Activated T-cell treated with anti-CD3 and anti-CD28 coated beads, Interleukin-2, amount 50 U/mL, for 4 hours (primary cell): ENCODE measurements around the gene SLC37A3. TPM values are rescaled to one million over a fixed set of nuclear protein-coding genes. Genes with fewer than 3 reads are reported as not detected.
"Not testable (repeated sequence)": the region's sequence is repeated elsewhere in the genome, so short reads cannot be mapped to it uniquely, and the experiment has no call there.

Experiments used
- ATAC-seq, 2 donors: fragments of 200-7000 bp; cut with Tn5 transposase; one replicate each; pipeline ENCODE4 v1.10.0; 2021
- DNase-seq: peaks from one replicate; pipeline ENCODE4 v3.0.0-alpha.2; 2020
- H3K27me3 Mint-ChIP-seq: one replicate; pipeline ENCODE4 v1.8.0; 2021; ENCODE audit warnings: low read depth, mixed read lengths
- H3K36me3 Mint-ChIP-seq: one replicate; pipeline ENCODE4 v1.8.0; 2022; ENCODE audit warnings: mixed read lengths; ENCODE audit not compliant: insufficient read depth
- H3K4me1 Mint-ChIP-seq: one replicate; pipeline ENCODE4 v1.8.0; 2021; ENCODE audit warnings: low read depth, mixed read lengths
- H3K4me3 Mint-ChIP-seq: one replicate; pipeline ENCODE4 v1.8.0; 2021; ENCODE audit warnings: mild to moderate bottlenecking, moderate library complexity, mixed read lengths
- H3K9me3 Mint-ChIP-seq: one replicate; pipeline ENCODE4 v1.8.0; 2021; ENCODE audit warnings: mixed read lengths
- total RNA-seq, 3 donors: library from RNA; stranded (reverse); gene quantifications; one replicate each; pipeline ENCODE4 v1.2.1, GENCODE V29; 2021

Gene SLC37A3
- total RNA-seq, 3 donors from 2014 or later, result 33.5 to 44.0 (median 40.9) TPM

DNA sequence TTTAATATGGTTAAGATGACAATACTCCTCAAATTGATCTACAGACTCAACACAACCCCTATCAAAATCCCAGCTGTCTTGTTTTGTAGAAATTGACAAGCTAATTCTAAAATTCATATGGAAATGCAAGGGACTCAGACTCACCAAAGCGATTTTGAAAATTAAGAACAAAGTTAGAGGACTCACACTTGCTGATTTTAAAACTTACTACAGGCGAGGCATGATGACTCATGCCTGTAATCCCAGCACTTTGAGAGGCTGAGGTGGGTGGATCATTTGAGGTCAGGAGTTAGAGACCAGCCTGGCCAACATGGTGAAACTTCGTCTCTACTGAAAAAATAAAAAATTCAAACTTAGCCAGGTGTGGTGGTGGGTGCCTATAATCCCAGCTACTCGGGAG, 78.3 kb downstream of the SLC37A3 start:
- not testable (repeated sequence) for DNase-seq, ATAC-seq, H3K36me3 Mint-ChIP-seq, H3K27me3 Mint-ChIP-seq, H3K9me3 Mint-ChIP-seq, H3K4me1 Mint-ChIP-seq, H3K4me3 Mint-ChIP-seq

DNA sequence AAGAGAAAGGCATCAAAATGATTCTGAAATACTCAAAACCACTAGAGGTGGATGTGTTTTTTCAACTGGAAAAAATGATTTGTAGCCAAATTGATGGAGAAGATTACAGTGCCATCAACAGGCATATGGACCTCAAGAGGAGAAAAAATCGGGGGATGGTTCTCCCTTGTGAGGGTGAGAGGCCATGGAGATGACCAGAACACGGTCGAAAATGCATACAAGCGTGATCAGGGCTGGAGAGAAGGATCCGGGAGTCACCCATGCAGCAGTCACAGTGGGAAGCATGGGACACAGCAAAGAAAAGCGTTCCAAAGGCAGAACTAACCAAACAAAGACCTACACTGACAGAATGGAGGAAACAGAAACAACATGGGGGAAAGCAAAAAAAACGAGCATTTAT, 80.3 kb downstream of the SLC37A3 start:
- Mint-ChIP-seq H3K4me1 (no peaks in the 10 kb centered on the region), H3K27me3 (no peaks in the 10 kb centered on the region), H3K9me3 (no peaks in the 10 kb centered on the region), H3K36me3 (no peaks in the 10 kb centered on the region), H3K4me3 (no peak overlapping the region)
- no peak for ATAC-seq
- no peak for DNase-seq

DNA sequence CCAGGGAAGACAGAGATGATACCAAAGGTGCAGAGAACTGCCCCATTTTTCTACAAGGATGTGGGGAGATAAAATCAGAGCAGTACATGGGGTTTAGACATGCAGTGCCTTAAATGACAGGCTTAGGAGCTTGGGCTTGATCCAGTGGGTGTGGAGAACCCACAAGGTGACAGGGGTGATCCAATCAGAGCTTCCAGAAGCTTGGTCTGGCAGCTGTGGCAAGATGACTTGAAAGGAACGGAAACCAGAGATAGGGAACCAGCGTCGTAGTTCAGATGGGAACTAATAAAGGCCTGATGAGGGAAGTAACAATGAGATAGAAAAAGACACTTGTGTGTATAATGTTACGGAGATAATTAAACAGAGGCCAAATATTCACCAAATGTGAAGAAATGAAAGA, 80.7 kb downstream of the SLC37A3 start:
- H3K4me3 Mint-ChIP-seq, result no peak overlapping the region
- DNase-seq (no peak), ATAC-seq (no peak)
- H3K36me3 Mint-ChIP-seq, result no peaks in the 10 kb centered on the region
- no peaks in the 10 kb centered on the region for H3K9me3 Mint-ChIP-seq
- H3K4me1 Mint-ChIP-seq, result no peaks in the 10 kb centered on the region
- no peaks in the 10 kb centered on the region for H3K27me3 Mint-ChIP-seq

DNA sequence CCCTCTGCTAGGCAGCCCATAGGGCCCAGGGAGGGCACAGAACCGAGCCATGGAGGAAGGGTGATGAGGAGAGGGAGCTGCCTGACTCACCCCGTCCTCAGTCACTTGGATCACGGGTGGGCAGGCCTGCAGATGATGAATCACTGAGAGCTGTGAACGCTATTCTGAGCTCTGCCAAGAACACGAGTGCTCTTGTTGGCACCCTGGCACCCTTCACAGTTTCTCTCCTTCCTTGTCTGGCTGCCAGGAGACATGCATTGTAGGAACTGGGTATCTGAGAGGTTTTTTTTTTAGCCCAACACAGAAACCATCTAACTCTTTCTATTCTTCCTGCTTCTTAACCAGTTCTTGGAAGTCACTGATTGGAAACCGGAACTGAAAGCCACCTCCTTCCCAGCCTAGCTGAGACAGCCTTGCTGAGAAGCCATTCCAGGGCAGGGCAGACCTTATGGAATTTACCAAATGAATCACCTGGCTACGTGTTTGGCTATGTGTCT, 82.1 kb downstream of the SLC37A3 start:
- H3K4me3 Mint-ChIP-seq, result no peak overlapping the region
- peaks cover 5% of the 10 kb centered on the region for H3K36me3 Mint-ChIP-seq
- DNase-seq (no peak), ATAC-seq (peak; percentile 54 to 66)
- H3K9me3 Mint-ChIP-seq, result peaks cover 6% of the 10 kb centered on the region
- peaks cover 4% of the 10 kb centered on the region for H3K27me3 Mint-ChIP-seq
- no peaks in the 10 kb centered on the region for H3K4me1 Mint-ChIP-seq

DNA sequence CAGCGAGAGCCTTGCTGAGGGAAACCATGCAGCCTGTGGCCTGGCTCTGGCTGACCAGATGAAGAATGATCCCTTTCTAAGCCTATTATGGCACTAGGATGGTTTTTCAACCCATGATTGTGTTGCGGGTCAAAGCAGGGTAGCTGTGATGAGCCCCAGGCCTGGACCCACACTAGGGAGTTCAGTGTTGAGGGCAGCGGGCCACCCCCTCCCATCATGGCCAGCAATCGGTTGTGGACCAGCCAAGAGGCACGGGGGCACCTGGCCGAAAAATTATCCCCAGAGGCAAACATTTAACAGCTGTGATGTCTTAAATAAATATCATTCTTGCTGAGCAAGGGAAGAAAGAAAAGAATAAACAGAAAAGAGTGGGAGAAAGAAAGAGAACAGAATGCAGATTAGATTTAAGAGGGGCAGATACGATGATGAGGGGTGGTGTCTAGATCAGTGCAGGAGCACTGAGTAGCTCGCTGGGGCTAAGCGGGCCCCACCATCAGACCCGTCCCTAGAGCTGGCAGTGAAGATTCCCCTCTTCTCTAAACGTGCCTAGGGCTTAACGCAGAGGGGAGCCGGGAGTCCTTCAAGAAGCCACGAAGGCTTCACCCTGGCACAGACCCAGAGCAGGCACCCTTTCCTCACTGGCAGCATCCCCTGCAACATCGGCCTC, 82.7 kb downstream of the SLC37A3 start:
- DNase-seq (no peak), ATAC-seq (no peak)
- no peaks in the 10 kb centered on the region for H3K4me1 Mint-ChIP-seq
- peaks cover 6% of the 10 kb centered on the region for H3K9me3 Mint-ChIP-seq
- H3K36me3 Mint-ChIP-seq, result peaks cover 5% of the 10 kb centered on the region
- H3K27me3 Mint-ChIP-seq, result peaks cover 4% of the 10 kb centered on the region
- no peak overlapping the region for H3K4me3 Mint-ChIP-seq

DNA sequence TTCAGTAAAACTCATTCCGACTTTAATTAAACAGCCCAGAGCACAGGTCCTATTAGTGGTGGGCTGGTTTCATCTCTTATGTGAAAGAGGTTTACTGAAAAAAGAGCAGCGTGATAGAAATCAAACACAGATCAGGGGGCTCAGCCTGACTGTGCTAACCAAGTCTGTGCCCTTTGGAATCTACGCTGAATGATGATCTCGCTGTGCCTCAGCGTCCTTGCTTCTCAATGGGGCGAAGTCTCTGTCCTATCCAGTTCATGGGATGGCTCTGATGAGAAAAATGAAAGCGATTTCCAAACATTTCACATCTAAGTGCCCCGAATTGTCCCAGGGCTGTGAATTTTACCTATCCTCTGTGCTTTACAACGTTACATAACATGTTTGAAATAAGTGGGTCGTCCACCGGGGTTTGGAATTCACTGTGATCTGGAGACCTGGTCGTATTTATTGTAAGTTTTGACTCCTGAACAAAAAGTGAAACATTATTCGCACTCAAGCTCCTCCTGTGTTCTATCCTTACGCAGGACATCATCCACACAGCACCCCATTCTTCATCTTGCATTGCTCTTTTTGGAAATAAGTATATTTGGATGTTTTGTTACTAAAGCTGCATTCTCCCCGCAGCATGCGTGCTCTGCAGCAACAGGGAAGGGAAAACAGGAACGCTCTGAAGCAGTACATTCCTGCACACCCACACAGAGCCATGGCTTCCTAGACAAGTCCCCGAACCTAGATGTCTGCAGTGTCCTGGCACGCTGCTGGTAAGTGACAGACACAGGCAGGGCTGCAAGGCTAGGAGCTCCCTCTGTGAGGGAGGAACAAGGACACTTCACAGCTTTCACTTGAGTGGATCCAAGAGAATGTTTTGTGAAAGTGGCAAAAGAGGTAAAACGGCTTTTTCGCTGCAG, 83.5 kb downstream of the SLC37A3 start:
- Mint-ChIP-seq H3K4me3 (no peak overlapping the region), H3K9me3 (peaks cover 6% of the 10 kb centered on the region), H3K36me3 (peaks cover 5% of the 10 kb centered on the region), H3K4me1 (no peaks in the 10 kb centered on the region), H3K27me3 (peaks cover 5% of the 10 kb centered on the region)
- ATAC-seq (no peak), DNase-seq (no peak)

DNA sequence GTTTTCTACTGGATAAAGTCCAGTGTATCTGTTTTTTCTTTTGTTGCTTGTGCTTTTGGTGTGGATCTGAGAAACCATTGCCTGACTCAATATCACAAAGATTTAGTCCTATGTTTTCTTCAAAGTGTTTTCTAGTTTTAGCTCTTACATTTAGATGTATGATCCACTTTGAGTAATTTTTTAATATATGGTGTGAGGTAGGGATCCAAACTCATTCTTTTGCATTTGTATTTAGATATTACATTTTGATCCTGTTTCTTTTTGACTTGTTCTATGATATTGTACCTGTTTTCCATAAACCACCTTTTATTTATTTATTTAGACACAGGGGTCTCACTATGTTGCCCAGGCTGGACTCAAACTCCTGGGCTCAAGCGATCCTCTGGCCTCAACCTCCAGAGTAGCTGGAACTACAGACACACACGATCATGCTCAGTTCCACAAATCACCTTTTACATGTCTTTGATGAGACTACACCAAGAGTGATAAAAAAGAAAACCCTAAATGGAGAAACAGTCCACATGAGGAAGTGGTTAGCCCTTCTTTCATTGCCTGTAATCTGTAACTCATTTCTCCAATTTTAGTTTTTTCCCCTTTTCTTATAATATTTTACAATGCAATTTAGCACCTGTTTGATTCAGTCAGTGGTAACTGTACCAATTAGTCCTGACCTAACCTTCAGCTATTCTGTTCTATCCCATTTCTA, 86.0 kb downstream of the SLC37A3 start:
- peaks cover 5% of the 10 kb centered on the region for H3K27me3 Mint-ChIP-seq
- no peaks in the 10 kb centered on the region for H3K4me1 Mint-ChIP-seq
- H3K9me3 Mint-ChIP-seq, result peaks cover 6% of the 10 kb centered on the region
- ATAC-seq (no peak), DNase-seq (no peak)
- peaks cover 5% of the 10 kb centered on the region for H3K36me3 Mint-ChIP-seq
- H3K4me3 Mint-ChIP-seq, result no peak overlapping the region

DNA sequence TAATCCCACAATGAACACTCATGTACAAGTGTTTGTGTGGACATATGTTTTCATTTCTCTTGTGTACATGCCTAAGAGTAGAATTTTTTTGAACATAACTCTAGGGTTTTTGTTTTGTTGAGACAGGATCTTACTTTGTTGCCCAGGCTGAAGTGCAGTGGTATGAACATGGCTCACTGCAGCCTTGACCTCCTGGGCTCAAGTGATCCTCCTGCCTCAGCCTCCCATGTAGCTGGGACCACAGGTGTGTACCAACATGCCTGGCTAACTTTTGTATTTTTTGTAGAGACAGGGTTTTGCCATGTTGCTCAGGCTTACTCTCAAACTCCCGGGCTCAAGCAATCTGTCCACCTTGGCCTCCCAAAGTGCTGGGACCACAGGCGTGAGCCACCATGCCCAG, 87.2 kb downstream of the SLC37A3 start:
- not testable (repeated sequence) for H3K4me1 Mint-ChIP-seq, H3K36me3 Mint-ChIP-seq, H3K27me3 Mint-ChIP-seq, H3K9me3 Mint-ChIP-seq, DNase-seq, H3K4me3 Mint-ChIP-seq, ATAC-seq

- Mint-ChIP-seq H3K4me1 (no peaks in the 10 kb centered on the region), H3K9me3 (peaks cover 6% of the 10 kb centered on the region), H3K4me3 (no peak overlapping the region), H3K27me3 (peaks cover 5% of the 10 kb centered on the region), H3K36me3 (peaks cover 5% of the 10 kb centered on the region)
- no peak for ATAC-seq
- no peak for DNase-seq
These were observed 87.9 kb downstream of the SLC37A3 start for GRCh38 chr7:140310337-140311002.

GRCh38 chr7:140308060-140308459, 90.3 kb downstream of the SLC37A3 start:
- Mint-ChIP-seq H3K27me3 (peaks cover 5% of the 10 kb centered on the region), H3K9me3 (peaks cover 6% of the 10 kb centered on the region), H3K36me3 (peaks cover 5% of the 10 kb centered on the region), H3K4me3 (no peak overlapping the region), H3K4me1 (peaks cover 7% of the 10 kb centered on the region)
- DNase-seq, result no peak
- no peak for ATAC-seq

- DNase-seq, result peak; percentile 35
- H3K4me3 Mint-ChIP-seq, result no peak overlapping the region
- peaks cover 7% of the 10 kb centered on the region for H3K4me1 Mint-ChIP-seq
- no peaks in the 10 kb centered on the region for H3K36me3 Mint-ChIP-seq
- no peaks in the 10 kb centered on the region for H3K9me3 Mint-ChIP-seq
- ATAC-seq, result peak; percentile 90 to 91
- H3K27me3 Mint-ChIP-seq, result no peaks in the 10 kb centered on the region
These were observed 94.0 kb downstream of the SLC37A3 start for GRCh38 chr7:140304191-140304799.

DNA sequence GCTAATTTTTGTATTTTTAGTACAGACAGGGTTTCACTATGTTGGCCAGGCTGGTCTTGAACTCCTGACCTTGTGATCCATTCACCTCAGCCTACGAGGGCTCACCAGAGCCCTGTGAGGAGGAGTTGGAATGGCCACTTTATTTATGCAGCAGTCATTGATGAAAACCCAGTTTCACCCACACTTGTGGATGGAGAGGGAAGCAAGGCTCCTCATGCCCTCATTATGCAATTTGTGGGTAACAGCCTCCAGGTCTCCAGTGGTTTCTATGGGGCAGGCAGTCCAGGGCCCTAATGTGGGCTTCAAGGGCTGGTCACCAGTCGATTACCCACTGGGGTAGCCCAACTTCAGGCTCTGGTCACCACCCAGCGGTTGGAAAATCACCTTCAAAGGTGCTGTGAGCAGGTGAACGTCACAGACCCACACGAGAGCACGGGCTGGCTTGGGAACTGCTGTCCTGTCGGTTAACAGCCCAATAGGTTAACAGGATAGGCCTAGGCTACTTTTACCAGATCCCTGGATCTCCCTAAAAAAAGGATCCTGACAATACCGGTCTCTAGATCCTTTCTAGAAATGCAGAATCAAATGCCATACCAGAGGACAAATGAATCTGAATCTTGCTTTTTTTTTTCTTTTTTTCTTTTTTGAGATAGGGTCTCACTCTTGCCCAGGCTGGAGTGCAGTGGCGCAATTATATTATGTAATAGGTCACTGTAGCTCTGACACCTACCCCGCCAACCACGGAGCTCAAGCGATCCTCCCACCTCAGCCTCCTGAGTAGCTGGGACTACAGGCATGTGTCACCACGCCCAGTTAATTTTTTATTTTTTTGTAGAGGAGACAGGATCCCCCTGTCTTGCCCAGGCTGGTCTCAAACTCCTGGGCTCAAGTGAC, 97.8 kb downstream of the SLC37A3 start:
- ATAC-seq, result no peak
- H3K27me3 Mint-ChIP-seq, result no peaks in the 10 kb centered on the region
- H3K36me3 Mint-ChIP-seq, result no peaks in the 10 kb centered on the region
- no peaks in the 10 kb centered on the region for H3K9me3 Mint-ChIP-seq
- H3K4me1 Mint-ChIP-seq, result peaks cover 7% of the 10 kb centered on the region
- no peak overlapping the region for H3K4me3 Mint-ChIP-seq
- DNase-seq, result no peak

GRCh38 chr7:140298213-140298612, 100.1 kb downstream of the SLC37A3 start:
- no peak for ATAC-seq
- no peaks in the 10 kb centered on the region for H3K36me3 Mint-ChIP-seq
- H3K9me3 Mint-ChIP-seq, result no peaks in the 10 kb centered on the region
- DNase-seq, result no peak
- no peak overlapping the region for H3K4me3 Mint-ChIP-seq
- no peaks in the 10 kb centered on the region for H3K4me1 Mint-ChIP-seq
- no peaks in the 10 kb centered on the region for H3K27me3 Mint-ChIP-seq
